Astrocyte (in vitro differentiated cells and primary cell): ENCODE data around the gene KRT6B.

Experiments
- CTCF ChIP-seq: IDR thresholded peaks from 2 replicates; pipeline ENCODE4 v1.5.1; 2011; ENCODE audit warnings: low read depth, mild to moderate bottlenecking, inconsistent platforms, low read length, moderate library complexity; ENCODE audit not compliant: insufficient read depth
- EZH2 ChIP-seq: IDR thresholded peaks from 2 replicates; pipeline ENCODE4 v1.6.1; 2012; ENCODE audit warnings: mild to moderate bottlenecking, low read length, inconsistent platforms; ENCODE audit not compliant: insufficient read depth

- TF ChIP-seq CTCF (no peak), EZH2 (no peak)
Observed at GRCh38 chr12:52454411-52455201, 2.7 kb upstream of the KRT6B start.
